T-helper 2 cell (primary cell): Measurements from ENCODE around the gene NOA1.

Source experiments
- DNase-seq, 5 experiments: peaks; one replicate each; pipeline versions ENCODE4 v3.0.0 to v3.0.0-alpha.2; 2012 to 2022
- total RNA-seq, 2 donors: gene quantifications; one replicate each; lab custom pipeline; 2026; lab: John Stamatoyannopoulos, UW

The NOA1 gene
- total RNA-seq: 19.6 to 29.3 reads per million in 2 donors

DNA sequence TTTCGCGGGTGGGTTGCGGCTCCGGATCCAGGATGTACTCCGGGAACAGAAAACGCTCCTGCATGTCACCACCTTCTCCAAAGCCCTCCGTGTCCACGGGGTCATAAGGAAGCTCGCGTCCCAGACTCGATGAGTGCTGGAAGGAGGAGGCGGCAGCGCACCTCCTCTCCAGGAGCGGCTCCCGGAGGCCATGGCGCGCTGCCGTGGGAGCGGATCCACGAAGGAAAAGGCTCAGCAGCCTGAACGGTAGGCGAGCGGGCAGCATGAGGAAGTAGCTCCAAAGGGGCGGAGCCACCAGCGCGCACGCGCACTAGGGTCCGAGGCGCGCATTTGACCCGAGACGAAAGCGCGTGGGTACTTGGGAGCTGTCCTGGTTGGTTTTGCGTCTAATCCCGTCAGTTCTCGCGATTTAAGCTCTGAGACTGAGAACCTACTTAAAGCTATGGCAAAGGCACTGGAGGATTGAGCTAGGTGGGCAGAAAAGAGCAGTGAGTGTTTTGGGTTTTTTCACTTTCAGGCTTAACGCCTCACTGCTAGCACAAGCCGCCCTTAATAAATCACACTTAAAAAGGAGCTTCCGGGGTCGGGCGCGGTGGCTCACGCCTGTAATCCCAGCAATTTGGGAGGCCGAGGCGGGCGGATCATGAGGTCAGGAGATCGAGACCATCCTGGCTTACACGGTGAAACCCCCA lies at the start of gene NOA1:
NOA1 (minus strand) TSS at position 286 of the 692 bp plus-strand sequence; CDS start at position 265, 21 bp downstream.
- DNase-seq: peak; percentile 93 to 99 (median 96)

- DNase-seq: no peak
Measured at GRCh38 chr4:57023104-57023503, 45.7 kb upstream of the NOA1 start.

- DNase-seq: no peak
Measured at GRCh38 chr4:57020467-57021101, 43.2 kb upstream of the NOA1 start.

- DNase-seq: no peak
Measured at GRCh38 chr4:57018980-57019379, 41.6 kb upstream of the NOA1 start.

- peak in 1 of 5 experiments; percentile 20 for DNase-seq
Measured at GRCh38 chr4:57013543-57014120, 36.2 kb upstream of the NOA1 start.

DNA sequence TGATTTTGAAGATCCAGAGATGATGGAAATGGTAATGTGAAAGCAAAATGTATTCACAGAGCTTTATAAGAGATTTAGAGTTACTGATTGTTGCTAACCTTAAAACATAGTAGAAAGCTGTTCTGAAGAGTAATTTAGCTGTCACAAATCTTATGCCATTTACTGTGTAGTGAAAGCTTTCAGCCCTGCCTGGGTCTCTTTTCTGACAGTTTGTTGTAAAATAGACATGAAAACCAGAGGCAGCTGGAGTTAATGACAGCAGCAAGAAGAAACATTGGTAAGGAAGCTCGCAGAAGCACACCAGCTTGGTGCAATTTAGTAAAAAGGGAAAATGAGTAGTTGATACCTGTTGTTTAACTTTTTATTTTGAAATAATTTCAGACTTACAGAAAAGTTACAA lies 22.3 kb upstream of the NOA1 start:
- no peak for DNase-seq

GRCh38 chr4:56995525-56995924 lies 18.1 kb upstream of the NOA1 start:
- no peak for DNase-seq

DNA sequence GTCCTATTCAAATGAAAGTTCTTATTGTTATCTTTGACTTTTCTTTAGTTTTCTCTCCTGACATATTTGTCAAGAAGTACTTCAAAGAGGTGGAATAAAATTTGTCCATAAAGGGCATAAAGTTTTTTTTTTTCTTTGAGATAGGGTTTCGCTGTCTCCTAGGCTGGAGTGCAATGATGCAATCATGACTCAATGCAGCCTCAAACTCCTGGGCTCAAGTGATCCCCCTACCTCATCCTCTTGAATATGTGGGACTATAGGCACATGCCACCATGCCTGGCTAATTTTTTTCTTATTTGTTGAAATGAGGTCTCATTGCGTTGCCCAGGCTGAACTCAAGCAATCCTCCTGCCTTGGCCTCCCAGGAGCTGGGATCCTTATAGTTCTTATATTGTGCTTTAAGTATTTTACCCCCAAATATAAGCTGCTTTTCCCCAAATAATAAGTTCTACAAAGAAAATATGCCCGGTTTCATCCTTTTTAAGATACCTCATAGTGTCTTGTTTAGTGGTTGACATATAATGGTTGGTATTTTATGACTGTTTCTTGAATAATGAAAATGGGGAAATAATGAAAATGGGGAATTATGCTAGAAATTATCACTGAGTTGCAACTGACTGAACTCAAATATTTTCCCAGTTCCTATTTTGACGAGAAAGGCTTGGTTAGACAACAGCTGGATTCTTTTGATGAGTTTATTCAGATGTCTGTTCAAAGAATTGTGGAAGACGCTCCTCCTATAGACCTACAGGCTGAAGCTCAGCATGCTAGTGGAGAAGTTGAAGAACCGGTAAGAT lies 12.9 kb upstream of the NOA1 start:
- DNase-seq: no peak

- DNase-seq: no peak
Measured at GRCh38 chr4:56986952-56987351, 9.5 kb upstream of the NOA1 start.

- no peak for DNase-seq
Measured at GRCh38 chr4:56986192-56986591, 8.8 kb upstream of the NOA1 start.

DNA sequence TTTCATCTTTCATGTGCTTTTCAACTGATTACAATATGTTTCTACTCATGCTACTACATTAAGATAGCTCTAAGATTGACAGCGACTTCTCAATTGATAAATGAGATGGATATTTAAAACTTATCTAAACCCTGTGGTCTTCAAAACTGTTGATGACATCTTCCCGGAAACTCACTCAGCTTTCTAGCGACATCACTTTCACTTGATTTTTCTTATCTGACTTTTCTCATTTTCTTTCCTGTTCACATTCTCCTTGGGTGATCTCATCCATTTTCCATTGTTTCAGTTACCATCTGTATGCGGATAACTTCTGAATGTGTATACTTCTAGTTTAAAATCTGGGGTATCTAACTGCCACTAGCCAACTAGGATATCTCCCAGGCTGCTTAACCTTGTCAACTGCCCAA lies 4.4 kb upstream of the NOA1 start:
- peak in 1 of 5 experiments; percentile 56 for DNase-seq

DNA sequence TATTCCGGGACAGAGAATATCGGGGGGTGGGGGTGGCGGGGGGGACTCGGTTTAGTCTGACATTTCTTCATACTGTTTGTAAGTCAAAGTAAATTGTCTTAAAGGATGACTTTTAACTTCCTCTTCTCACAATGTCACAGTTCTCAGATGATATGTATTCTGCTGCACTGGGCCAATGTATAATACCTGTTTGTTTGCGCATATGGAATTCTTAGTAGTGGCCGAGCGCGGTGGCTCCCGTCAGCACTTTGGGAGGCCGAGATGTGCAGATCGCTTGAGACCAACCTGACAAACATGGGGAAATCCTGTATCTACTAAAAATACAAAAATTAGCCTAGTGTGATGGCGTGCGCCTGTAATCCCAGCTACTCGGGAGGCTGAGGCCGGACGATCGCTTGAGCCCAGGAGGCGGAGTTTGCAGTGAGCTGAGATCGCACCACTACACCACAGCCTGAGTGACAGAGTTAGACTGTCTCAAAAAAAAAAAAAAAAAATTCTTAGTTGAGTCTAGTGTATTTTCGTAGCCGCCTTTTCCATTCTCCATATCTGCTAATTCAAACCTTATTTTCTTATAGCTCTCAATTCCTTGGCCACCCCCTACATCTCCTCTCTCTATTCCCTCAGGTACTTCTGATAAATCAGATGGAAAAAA lies 2.1 kb upstream of the NOA1 start:
- DNase-seq: peak in 4 of 5 experiments; percentile 12 to 84 (median 32)

- peak; percentile 53 to 92 (median 76) for DNase-seq
Measured at GRCh38 chr4:56978750-56979303, 1.4 kb upstream of the NOA1 start, which contains the start of gene POLR2B. Gene POLR2B (plus strand): TSS chr4:56978896. CDS start chr4:56978986, 90 bp downstream.

- DNase-seq: peak; percentile 22 to 71 (median 36)
Measured at GRCh38 chr4:56976837-56977320, 527 bp downstream of the NOA1 start.

GRCh38 chr4:56976283-56976836 lies 1.0 kb downstream of the NOA1 start:
- DNase-seq: no peak

GRCh38 chr4:56973336-56973735 lies 4.1 kb downstream of the NOA1 start:
- DNase-seq: no peak

GRCh38 chr4:56972809-56973208 lies 4.6 kb downstream of the NOA1 start:
- no peak for DNase-seq

- DNase-seq: no peak
Measured at GRCh38 chr4:56972389-56972788, 5.0 kb downstream of the NOA1 start.

GRCh38 chr4:56971383-56971782 lies 6.0 kb downstream of the NOA1 start:
- DNase-seq: no peak

GRCh38 chr4:56961107-56961500 lies 16.3 kb downstream of the NOA1 start:
- no peak for DNase-seq

- no peak for DNase-seq
Measured at GRCh38 chr4:56959100-56959499, 18.3 kb downstream of the NOA1 start.

GRCh38 chr4:56958111-56958517 lies 19.3 kb downstream of the NOA1 start:
- DNase-seq: no peak
